Transverse colon (tissue), 4 donors: ENCODE measurements around the gene ITGB6.

ENCODE experiments used
- EP300 ChIP-seq: sonication (generic); formaldehyde crosslinking; IDR thresholded peaks from one replicate; pipeline ENCODE4 v1.6.1; 2017; ENCODE audit warnings: antibody characterized with exemption, low read depth
- POLR2A ChIP-seq: fragments of 450-650 bp; IDR thresholded peaks from one replicate; pipeline ENCODE4 v1.6.1; 2016; ENCODE audit warnings: antibody characterized with exemption, mild to moderate bottlenecking, moderate library complexity
- POLR2AphosphoS5 ChIP-seq, 3 donors: sonication (generic); formaldehyde crosslinking; IDR thresholded peaks; one replicate each; pipeline ENCODE4 v1.6.1; 2016; ENCODE audit warnings: antibody characterized with exemption in 3 of 3
- TF ChIP-seq, protein P1 (sequence below), 5 experiments: fragments of 200-600 bp in 3 of 5; fragments of 450-650 bp in 2 of 5; sonication (generic) in 3 of 5; IDR thresholded peaks; 1 replicate in 2 of 5; 2 replicates in 3 of 5; pipeline ENCODE4 v1.5.1; 2016 to 2017; ENCODE audit warnings: antibody characterized with exemption in 5 of 5, inconsistent platforms in 3 of 5, mild to moderate bottlenecking in 2 of 5, moderate library complexity in 1 of 5

GRCh38 chr2:160097326-160097725 is 102.7 kb downstream of the ITGB6 start:
- TF ChIP-seq, protein P1, sequence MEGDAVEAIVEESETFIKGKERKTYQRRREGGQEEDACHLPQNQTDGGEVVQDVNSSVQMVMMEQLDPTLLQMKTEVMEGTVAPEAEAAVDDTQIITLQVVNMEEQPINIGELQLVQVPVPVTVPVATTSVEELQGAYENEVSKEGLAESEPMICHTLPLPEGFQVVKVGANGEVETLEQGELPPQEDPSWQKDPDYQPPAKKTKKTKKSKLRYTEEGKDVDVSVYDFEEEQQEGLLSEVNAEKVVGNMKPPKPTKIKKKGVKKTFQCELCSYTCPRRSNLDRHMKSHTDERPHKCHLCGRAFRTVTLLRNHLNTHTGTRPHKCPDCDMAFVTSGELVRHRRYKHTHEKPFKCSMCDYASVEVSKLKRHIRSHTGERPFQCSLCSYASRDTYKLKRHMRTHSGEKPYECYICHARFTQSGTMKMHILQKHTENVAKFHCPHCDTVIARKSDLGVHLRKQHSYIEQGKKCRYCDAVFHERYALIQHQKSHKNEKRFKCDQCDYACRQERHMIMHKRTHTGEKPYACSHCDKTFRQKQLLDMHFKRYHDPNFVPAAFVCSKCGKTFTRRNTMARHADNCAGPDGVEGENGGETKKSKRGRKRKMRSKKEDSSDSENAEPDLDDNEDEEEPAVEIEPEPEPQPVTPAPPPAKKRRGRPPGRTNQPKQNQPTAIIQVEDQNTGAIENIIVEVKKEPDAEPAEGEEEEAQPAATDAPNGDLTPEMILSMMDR (IDR thresholded peaks at IDR 0.05), result no peak
- TF ChIP-seq POLR2A (no peak), POLR2AphosphoS5 (IDR thresholded peaks at IDR 0.05) (no peak), EP300 (no peak)
